Skeletal muscle cell (primary cell): ENCODE data around the gene SLC7A4.

Source experiments
- DNase-seq: peaks from one replicate; pipeline ENCODE4 v3.0.0-alpha.2; 2010; ENCODE audit warnings: low read depth
- H3K4me3 ChIP-seq: 2 replicates; pipeline ENCODE4 v1.5.1; 2011; ENCODE audit warnings: low read depth, mild to moderate bottlenecking, control low read depth, low read length, moderate library complexity

The SLC7A4 gene

GRCh38 chr22:20979243-20979809 is 53.0 kb downstream of the SLC7A4 start:
- DNase-seq: peak; percentile 54
- H3K4me3 ChIP-seq: peak overlapping the region; percentile 21
